Natural killer cell (primary cell): ENCODE data around the gene TCF7L2. TPM values are rescaled to one million over a fixed set of nuclear protein-coding genes. Genes with fewer than 3 reads are reported as not detected.

ENCODE experiments used
- ATAC-seq, 3 donors: fragments of 150-1000 bp in 2 of 3; fragments of 200-7000 bp in 1 of 3; cut with Tn5 transposase; 1 replicate in 1 of 3; 2 replicates in 2 of 3; pipeline ENCODE4 v1.10.0; 2021; ENCODE audit warnings: mild to moderate bottlenecking in 2 of 3, moderate library complexity in 2 of 3
- DNase-seq, 2 donors: peaks; one replicate each; pipeline versions ENCODE4 v3.0.0 to v3.0.0-alpha.2; 2013 to 2021; ENCODE audit warnings: mixed read lengths in 1 of 2
- H3K27ac ChIP-seq: one replicate; pipeline ENCODE4 v1.5.1; 2013; ENCODE audit warnings: mild to moderate bottlenecking, low read length
- H3K27me3 ChIP-seq: one replicate; pipeline ENCODE4 v1.6.1; 2013; ENCODE audit warnings: low read length; ENCODE audit not compliant: control insufficient read depth, insufficient read depth
- H3K36me3 ChIP-seq: one replicate; pipeline ENCODE4 v1.6.1; 2013; ENCODE audit warnings: low read length; ENCODE audit not compliant: control insufficient read depth, insufficient read depth
- H3K4me1 ChIP-seq: one replicate; pipeline ENCODE4 v1.6.1; 2013; ENCODE audit warnings: low read length; ENCODE audit not compliant: control insufficient read depth, insufficient read depth
- H3K4me3 ChIP-seq: one replicate; pipeline ENCODE4 v1.5.1; 2013; ENCODE audit warnings: low read length
- H3K9me3 ChIP-seq: one replicate; pipeline ENCODE4 v1.6.1; 2013; ENCODE audit warnings: low read length; ENCODE audit not compliant: control insufficient read depth, insufficient read depth
- H3K27ac Mint-ChIP-seq, 2 donors: one replicate each; pipeline ENCODE4 v1.8.0; 2022; ENCODE audit warnings: mild to moderate bottlenecking in 2 of 2, mixed read lengths in 2 of 2, moderate library complexity in 1 of 2
- H3K27me3 Mint-ChIP-seq, 2 donors: one replicate each; pipeline ENCODE4 v1.8.0; 2022; ENCODE audit warnings: low read depth in 2 of 2, mixed read lengths in 2 of 2
- H3K36me3 Mint-ChIP-seq: one replicate; pipeline ENCODE4 v1.8.0; 2022; ENCODE audit warnings: mixed read lengths
- H3K4me1 Mint-ChIP-seq, 2 donors: one replicate each; pipeline ENCODE4 v1.8.0; 2022; ENCODE audit warnings: mixed read lengths in 2 of 2
- H3K4me3 Mint-ChIP-seq: one replicate; pipeline ENCODE4 v1.8.0; 2022; ENCODE audit warnings: mild to moderate bottlenecking, moderate library complexity, mixed read lengths
- H3K9me3 Mint-ChIP-seq, 2 donors: one replicate each; pipeline ENCODE4 v1.8.0; 2022; ENCODE audit warnings: mixed read lengths in 2 of 2
- WGBS: methylation state at CpG from one replicate; pipeline ENCODE4 v1.1.7; 2013; ENCODE audit warnings: missing lambda C conversion rate; ENCODE audit not compliant: insufficient coverage; 5-methylcytosine and 5-hydroxymethylcytosine counted together
- intact Hi-C: fragments of 100-400 bp; cut with micrococcal nuclease; formaldehyde crosslinking; loops from one replicate; pipeline ENCODE4 v1.14.2; 2022
- total RNA-seq, 4 donors: library from RNA; stranded (reverse); fragments of 120-200 nt in 1 of 4; gene quantifications; one replicate each; pipeline versions ENCODE4 v1.2.3 to v1.2.4, GENCODE V29; 2013 to 2022
- TF ChIP-seq, protein P1 (sequence below): fragments of 200-600 bp; IDR thresholded peaks from one replicate; pipeline ENCODE4 v1.8.0; 2022; ENCODE audit warnings: antibody characterized with exemption

Gene TCF7L2
- total RNA-seq, 3 donors from 2014 or later (not counting 1 experiment from before 2014, with no cell fraction given), result 10.4 to 32.7 (median 15.3) TPM

GRCh38 chr10:113213035-113213434, 263.0 kb downstream of the TCF7L2 start:
- intact Hi-C loops, result no loop called here
- Histone ChIP-seq H3K27ac (no peak overlapping the region), H3K27me3 (no peaks in the 10 kb centered on the region), H3K4me3 (no peak overlapping the region), H3K36me3 (no peaks in the 10 kb centered on the region), H3K9me3 (no peaks in the 10 kb centered on the region), H3K4me1 (no peaks in the 10 kb centered on the region)
- H3K9me3 Mint-ChIP-seq, result peaks cover 3 to 10% of the 10 kb centered on the region in 2 donors
- DNase-seq (no peak), ATAC-seq (no peak)
- no peak overlapping the region for H3K27ac Mint-ChIP-seq
- 92% methylated on average over 2 of the region's 4 CpGs for WGBS
- TF ChIP-seq, protein P1, sequence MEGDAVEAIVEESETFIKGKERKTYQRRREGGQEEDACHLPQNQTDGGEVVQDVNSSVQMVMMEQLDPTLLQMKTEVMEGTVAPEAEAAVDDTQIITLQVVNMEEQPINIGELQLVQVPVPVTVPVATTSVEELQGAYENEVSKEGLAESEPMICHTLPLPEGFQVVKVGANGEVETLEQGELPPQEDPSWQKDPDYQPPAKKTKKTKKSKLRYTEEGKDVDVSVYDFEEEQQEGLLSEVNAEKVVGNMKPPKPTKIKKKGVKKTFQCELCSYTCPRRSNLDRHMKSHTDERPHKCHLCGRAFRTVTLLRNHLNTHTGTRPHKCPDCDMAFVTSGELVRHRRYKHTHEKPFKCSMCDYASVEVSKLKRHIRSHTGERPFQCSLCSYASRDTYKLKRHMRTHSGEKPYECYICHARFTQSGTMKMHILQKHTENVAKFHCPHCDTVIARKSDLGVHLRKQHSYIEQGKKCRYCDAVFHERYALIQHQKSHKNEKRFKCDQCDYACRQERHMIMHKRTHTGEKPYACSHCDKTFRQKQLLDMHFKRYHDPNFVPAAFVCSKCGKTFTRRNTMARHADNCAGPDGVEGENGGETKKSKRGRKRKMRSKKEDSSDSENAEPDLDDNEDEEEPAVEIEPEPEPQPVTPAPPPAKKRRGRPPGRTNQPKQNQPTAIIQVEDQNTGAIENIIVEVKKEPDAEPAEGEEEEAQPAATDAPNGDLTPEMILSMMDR, result no peak
- peaks cover 3 to 7% of the 10 kb centered on the region in 2 donors for H3K27me3 Mint-ChIP-seq
- peaks cover 4 to 5% of the 10 kb centered on the region in 2 donors for H3K4me1 Mint-ChIP-seq
- no peak overlapping the region for H3K4me3 Mint-ChIP-seq
- no peaks in the 10 kb centered on the region for H3K36me3 Mint-ChIP-seq

DNA sequence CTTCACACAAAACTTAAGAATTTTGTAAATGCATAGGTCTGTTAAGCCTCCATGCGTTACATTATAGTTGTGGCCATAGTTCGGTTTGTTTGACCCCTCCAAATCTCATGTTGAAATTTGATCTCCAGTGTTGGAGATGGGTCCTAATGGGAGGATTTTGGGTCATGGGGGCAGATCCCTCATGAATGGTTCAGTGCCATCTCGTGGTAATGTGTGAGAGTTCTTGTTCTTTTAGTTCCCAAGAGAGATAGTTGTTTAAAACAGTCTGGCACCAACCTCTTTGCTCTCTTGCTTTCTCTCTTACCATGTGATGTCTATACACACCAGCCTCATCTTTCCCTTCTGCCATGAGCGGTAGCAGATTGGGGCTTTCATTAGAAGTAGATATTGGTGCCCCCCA, 264.3 kb downstream of the TCF7L2 start:
- no peaks in the 10 kb centered on the region for H3K27me3 ChIP-seq
- no peaks in the 10 kb centered on the region for H3K9me3 ChIP-seq
- no peak overlapping the region for H3K27ac Mint-ChIP-seq
- H3K4me3 ChIP-seq, result no peak overlapping the region
- WGBS, result 97% methylated on average over 4 of the region's 4 CpGs
- peaks cover 4 to 5% of the 10 kb centered on the region in 2 donors for H3K4me1 Mint-ChIP-seq
- no peaks in the 10 kb centered on the region for H3K4me1 ChIP-seq
- DNase-seq (no peak), ATAC-seq (no peak)
- intact Hi-C loops, result no loop called here
- H3K36me3 ChIP-seq, result no peaks in the 10 kb centered on the region
- H3K27me3 Mint-ChIP-seq, result peaks cover 3 to 11% of the 10 kb centered on the region in 2 donors
- H3K36me3 Mint-ChIP-seq, result no peaks in the 10 kb centered on the region
- H3K9me3 Mint-ChIP-seq, result peaks cover 0 to 2% of the 10 kb centered on the region in 2 donors
- H3K4me3 Mint-ChIP-seq, result no peak overlapping the region
- TF ChIP-seq, protein P1, result no peak
- no peak overlapping the region for H3K27ac ChIP-seq

- intact Hi-C loops, result no loop called here
- Mint-ChIP-seq H3K36me3 (no peaks in the 10 kb centered on the region), H3K27ac (no peak overlapping the region), H3K27me3 (peaks cover 3 to 6% of the 10 kb centered on the region in 2 donors), H3K9me3 (no peaks in the 10 kb centered on the region), H3K4me1 (peaks cover 4 to 5% of the 10 kb centered on the region in 2 donors), H3K4me3 (no peak overlapping the region)
- 15% methylated on average over 2 of the region's 3 CpGs for WGBS
- H3K4me3 ChIP-seq, result no peak overlapping the region
- H3K4me1 ChIP-seq, result no peaks in the 10 kb centered on the region
- no peaks in the 10 kb centered on the region for H3K27me3 ChIP-seq
- H3K36me3 ChIP-seq, result no peaks in the 10 kb centered on the region
- DNase-seq (no peak), ATAC-seq (no peak)
- H3K9me3 ChIP-seq, result no peaks in the 10 kb centered on the region
- TF ChIP-seq, protein P1, result no peak
- no peak overlapping the region for H3K27ac ChIP-seq
Measured at GRCh38 chr10:113216102-113216501, 266.1 kb downstream of the TCF7L2 start.
